Measurements from ENCODE around the gene RCBTB2.

The RCBTB2 gene

GRCh38 chr13:48542581-48543341, 9.9 kb upstream of the RCBTB2 start:
- no peaks in the 10 kb centered on the region for H3K36me3 ChIP-seq (ENCODE audit: control insufficient read depth, insufficient read depth, low read length)
- no peak overlapping the region for H3K4me3 ChIP-seq (ENCODE audit: low read length)
- no CpG with 5 or more reads among the region's 11 CpGs for WGBS (ENCODE audit: insufficient coverage, insufficient read length)
- DNase-seq (ENCODE audit: low read depth, low spot score) = no peak
- H3K27ac ChIP-seq (ENCODE audit: low read length) = no peak overlapping the region
- H3K9me3 ChIP-seq (ENCODE audit: control insufficient read depth, insufficient read depth, low read length) = no peaks in the 10 kb centered on the region
- H3K4me1 ChIP-seq (ENCODE audit: control insufficient read depth, insufficient read depth, low read length) = no peaks in the 10 kb centered on the region
- H3K27me3 ChIP-seq (ENCODE audit: control insufficient read depth, insufficient read depth, low read length) = no peaks in the 10 kb centered on the region

GRCh38 chr13:48542138-48542537, 9.3 kb upstream of the RCBTB2 start:
- H3K27ac ChIP-seq (ENCODE audit: low read length) = no peak overlapping the region

GRCh38 chr13:48539550-48539949, 6.7 kb upstream of the RCBTB2 start:
- Histone ChIP-seq H3K27ac (ENCODE audit: low read length) (no peak overlapping the region), H3K4me3 (ENCODE audit: low read length) (no peak overlapping the region), H3K27me3 (ENCODE audit: control insufficient read depth, insufficient read depth, low read length) (no peaks in the 10 kb centered on the region), H3K9me3 (ENCODE audit: control insufficient read depth, insufficient read depth, low read length) (no peaks in the 10 kb centered on the region), H3K36me3 (ENCODE audit: control insufficient read depth, insufficient read depth, low read length) (no peaks in the 10 kb centered on the region), H3K4me1 (ENCODE audit: control insufficient read depth, insufficient read depth, low read length) (no peaks in the 10 kb centered on the region)
- DNase-seq (ENCODE audit: low read depth, low spot score) = no peak

More at GRCh38 chr13:48542138-48542537, 9.3 kb upstream of the RCBTB2 start:
- no peaks in the 10 kb centered on the region for H3K36me3 ChIP-seq (ENCODE audit: control insufficient read depth, insufficient read depth, low read length)
- no peaks in the 10 kb centered on the region for H3K4me1 ChIP-seq (ENCODE audit: control insufficient read depth, insufficient read depth, low read length)
- no peaks in the 10 kb centered on the region for H3K27me3 ChIP-seq (ENCODE audit: control insufficient read depth, insufficient read depth, low read length)
- no peak overlapping the region for H3K4me3 ChIP-seq (ENCODE audit: low read length)
- WGBS (ENCODE audit: insufficient coverage, insufficient read length) = no CpG with 5 or more reads among the region's 4 CpGs
- DNase-seq (ENCODE audit: low read depth, low spot score) = no peak
- H3K9me3 ChIP-seq (ENCODE audit: control insufficient read depth, insufficient read depth, low read length) = no peaks in the 10 kb centered on the region

GRCh38 chr13:48536621-48537250, 3.9 kb upstream of the RCBTB2 start:
- Histone ChIP-seq H3K9me3 (ENCODE audit: control insufficient read depth, insufficient read depth, low read length) (no peaks in the 10 kb centered on the region), H3K4me3 (ENCODE audit: low read length) (no peak overlapping the region), H3K27me3 (ENCODE audit: control insufficient read depth, insufficient read depth, low read length) (no peaks in the 10 kb centered on the region), H3K27ac (ENCODE audit: low read length) (no peak overlapping the region), H3K4me1 (ENCODE audit: control insufficient read depth, insufficient read depth, low read length) (0 out of 2 replicates have a peak, but pooled peaks cover 2% of the 10 kb centered on the region), H3K36me3 (ENCODE audit: control insufficient read depth, insufficient read depth, low read length) (no peaks in the 10 kb centered on the region)
- DNase-seq (ENCODE audit: low read depth, low spot score) = no peak
- no CpG with 5 or more reads among the region's 5 CpGs for WGBS (ENCODE audit: insufficient coverage, insufficient read length)

- WGBS (ENCODE audit: insufficient coverage, insufficient read length) = no CpG with 5 or more reads among the region's 2 CpGs
- no peak for DNase-seq (ENCODE audit: low read depth, low spot score)
These were observed 2.9 kb upstream of the RCBTB2 start for GRCh38 chr13:48535766-48536165.

GRCh38 chr13:48534911-48535501, 2.1 kb upstream of the RCBTB2 start:
- no CpG with 5 or more reads among the region's 5 CpGs for WGBS (ENCODE audit: insufficient coverage, insufficient read length)
- no peaks in the 10 kb centered on the region for H3K9me3 ChIP-seq (ENCODE audit: control insufficient read depth, insufficient read depth, low read length)
- H3K36me3 ChIP-seq (ENCODE audit: control insufficient read depth, insufficient read depth, low read length) = no peaks in the 10 kb centered on the region
- no peak overlapping the region for H3K4me3 ChIP-seq (ENCODE audit: low read length)
- no peak overlapping the region for H3K27ac ChIP-seq (ENCODE audit: low read length)
- no peak for DNase-seq (ENCODE audit: low read depth, low spot score)
- H3K4me1 ChIP-seq (ENCODE audit: control insufficient read depth, insufficient read depth, low read length) = 0 out of 2 replicates have a peak, but pooled peaks cover 2% of the 10 kb centered on the region
- no peaks in the 10 kb centered on the region for H3K27me3 ChIP-seq (ENCODE audit: control insufficient read depth, insufficient read depth, low read length)

More at GRCh38 chr13:48535766-48536165, 2.9 kb upstream of the RCBTB2 start:
- Histone ChIP-seq H3K4me1 (ENCODE audit: control insufficient read depth, insufficient read depth, low read length) (0 out of 2 replicates have a peak, but pooled peaks cover 2% of the 10 kb centered on the region), H3K4me3 (ENCODE audit: low read length) (no peak overlapping the region), H3K36me3 (ENCODE audit: control insufficient read depth, insufficient read depth, low read length) (no peaks in the 10 kb centered on the region), H3K27ac (ENCODE audit: low read length) (no peak overlapping the region), H3K27me3 (ENCODE audit: control insufficient read depth, insufficient read depth, low read length) (no peaks in the 10 kb centered on the region), H3K9me3 (ENCODE audit: control insufficient read depth, insufficient read depth, low read length) (no peaks in the 10 kb centered on the region)

- Histone ChIP-seq H3K4me3 (ENCODE audit: low read length) (no peak overlapping the region), H3K4me1 (ENCODE audit: control insufficient read depth, insufficient read depth, low read length) (0 out of 2 replicates have a peak, but pooled peaks cover 2% of the 10 kb centered on the region), H3K36me3 (ENCODE audit: control insufficient read depth, insufficient read depth, low read length) (no peaks in the 10 kb centered on the region), H3K27me3 (ENCODE audit: control insufficient read depth, insufficient read depth, low read length) (no peaks in the 10 kb centered on the region), H3K9me3 (ENCODE audit: control insufficient read depth, insufficient read depth, low read length) (no peaks in the 10 kb centered on the region), H3K27ac (ENCODE audit: low read length) (no peak overlapping the region)
- DNase-seq (ENCODE audit: low read depth, low spot score) = no peak
- WGBS (ENCODE audit: insufficient coverage, insufficient read length) = no CpG with 5 or more reads among the region's 9 CpGs
These were observed 1.2 kb upstream of the RCBTB2 start for GRCh38 chr13:48533961-48534600.

GRCh38 chr13:48532256-48532505, 699 bp downstream of the RCBTB2 start:
- no peaks in the 10 kb centered on the region for H3K36me3 ChIP-seq (ENCODE audit: control insufficient read depth, insufficient read depth, low read length)
- 0 out of 2 replicates have a peak, but pooled peaks cover 2% of the 10 kb centered on the region for H3K4me1 ChIP-seq (ENCODE audit: control insufficient read depth, insufficient read depth, low read length)
- H3K4me3 ChIP-seq (ENCODE audit: low read length) = peak overlapping the region; percentile 37; the same call in 1 of the 2 replicates
- no peaks in the 10 kb centered on the region for H3K27me3 ChIP-seq (ENCODE audit: control insufficient read depth, insufficient read depth, low read length)
- H3K27ac ChIP-seq (ENCODE audit: low read length) = no peak overlapping the region
- H3K9me3 ChIP-seq (ENCODE audit: control insufficient read depth, insufficient read depth, low read length) = no peaks in the 10 kb centered on the region
- no peak for DNase-seq (ENCODE audit: low read depth, low spot score)
- whole genome bisulfite sequencing (ENCODE audit: insufficient coverage, insufficient read length) = no CpG with 5 or more reads among the region's 16 CpGs

- Histone ChIP-seq H3K9me3 (ENCODE audit: control insufficient read depth, insufficient read depth, low read length) (no peaks in the 10 kb centered on the region), H3K27ac (ENCODE audit: low read length) (no peak overlapping the region), H3K4me3 (ENCODE audit: low read length) (peak overlapping the region; percentile 37; the same call in 1 of the 2 replicates), H3K27me3 (ENCODE audit: control insufficient read depth, insufficient read depth, low read length) (no peaks in the 10 kb centered on the region), H3K36me3 (ENCODE audit: control insufficient read depth, insufficient read depth, low read length) (no peaks in the 10 kb centered on the region), H3K4me1 (ENCODE audit: control insufficient read depth, insufficient read depth, low read length) (0 out of 2 replicates have a peak, but pooled peaks cover 2% of the 10 kb centered on the region)
- no peak for DNase-seq (ENCODE audit: low read depth, low spot score)
- no CpG with 5 or more reads among the region's 19 CpGs for WGBS (ENCODE audit: insufficient coverage, insufficient read length)
These were observed 1.2 kb downstream of the RCBTB2 start for GRCh38 chr13:48531416-48532255.

- H3K4me3 ChIP-seq (ENCODE audit: low read length) = no peak overlapping the region
- no peaks in the 10 kb centered on the region for H3K27me3 ChIP-seq (ENCODE audit: control insufficient read depth, insufficient read depth, low read length)
- no peaks in the 10 kb centered on the region for H3K9me3 ChIP-seq (ENCODE audit: control insufficient read depth, insufficient read depth, low read length)
- DNase-seq (ENCODE audit: low read depth, low spot score) = no peak
- no peak overlapping the region for H3K27ac ChIP-seq (ENCODE audit: low read length)
- H3K36me3 ChIP-seq (ENCODE audit: control insufficient read depth, insufficient read depth, low read length) = no peaks in the 10 kb centered on the region
- WGBS (ENCODE audit: insufficient coverage, insufficient read length) = no CpG with 5 or more reads among the region's 6 CpGs
- H3K4me1 ChIP-seq (ENCODE audit: control insufficient read depth, insufficient read depth, low read length) = 0 out of 2 replicates have a peak, but pooled peaks cover 2% of the 10 kb centered on the region
These were observed 2.0 kb downstream of the RCBTB2 start for GRCh38 chr13:48530833-48531232.

Data from iPS DF 6.9 (cell line).